HEK293 (cell line): ENCODE measurements around the gene LIMK2.
A peak's percentile ranks its signal among the peaks of the same experiment; 100 is the strongest.

Experiments used
- CTCF ChIA-PET: fragments of 350-600 bp; formaldehyde crosslinking; extraction: SDS; loops from one replicate; lab custom pipeline; 2021; ENCODE audit warnings: antibody characterized with exemption; lab: Yijun Ruan, JAX
- POLR2A ChIA-PET: fragments of 300-600 bp; formaldehyde crosslinking; extraction: SDS; loops from one replicate; lab custom pipeline; 2020; ENCODE audit warnings: antibody characterized with exemption, inconsistent platforms; lab: Yijun Ruan, JAX
- H3K27ac ChIP-seq: fragments of 200-500 bp; sonication (Bioruptor generic); 2 replicates; pipeline ENCODE4 v1.5.1; 2014; ENCODE audit warnings: low read depth, low read length, control low read depth, inconsistent platforms; ENCODE audit errors: extremely low read depth
- H3K36me3 ChIP-seq, 2 experiments: fragments of 200-500 bp in 1 of 2; sonication (Bioruptor generic) in 1 of 2; 1 replicate in 1 of 2; 2 replicates in 1 of 2; pipeline ENCODE4 v1.5.1; 2014 to 2017; ENCODE audit warnings: inconsistent platforms in 2 of 2, low read length in 2 of 2; ENCODE audit not compliant: control insufficient read depth in 2 of 2, insufficient read depth in 1 of 2
- H3K4me1 ChIP-seq: fragments of 200-500 bp; sonication (Bioruptor generic); 2 replicates; pipeline ENCODE4 v1.5.1; 2014; ENCODE audit warnings: mild to moderate bottlenecking, low read length, inconsistent platforms; ENCODE audit not compliant: control insufficient read depth, insufficient read depth
- H3K4me3 ChIP-seq: 2 replicates; pipeline ENCODE4 v1.5.1; 2011; ENCODE audit warnings: low read depth, mild to moderate bottlenecking, control low read depth, low read length, moderate library complexity
- H3K9me3 ChIP-seq: fragments of 200-500 bp; sonication (Bioruptor generic); 2 replicates; pipeline ENCODE4 v1.5.1; 2014; ENCODE audit warnings: low read depth, low read length, inconsistent platforms; ENCODE audit not compliant: control insufficient read depth, insufficient read depth
- GLI4 ChIP-seq: fragments of 450-650 bp; formaldehyde crosslinking; IDR thresholded peaks from 2 replicates; pipeline ENCODE4 v1.5.1; 2016; ENCODE audit warnings: missing biosample characterization, missing genetic modification characterization
- MZF1 ChIP-seq: fragments of 450-650 bp; formaldehyde crosslinking; IDR thresholded peaks from 2 replicates; pipeline ENCODE4 v1.5.1; 2017; ENCODE audit warnings: missing biosample characterization, missing genetic modification characterization, borderline replicate concordance
- ZIC2 ChIP-seq: fragments of 450-650 bp; formaldehyde crosslinking; IDR thresholded peaks from 2 replicates; pipeline ENCODE4 v1.5.1; 2016; ENCODE audit warnings: missing biosample characterization, missing genetic modification characterization
- ZNF239 ChIP-seq: fragments of 450-650 bp; formaldehyde crosslinking; IDR thresholded peaks from 2 replicates; pipeline ENCODE4 v1.5.1; 2016; ENCODE audit warnings: missing biosample characterization, missing genetic modification characterization
- ZNF341 ChIP-seq: fragments of 450-650 bp; formaldehyde crosslinking; IDR thresholded peaks from 2 replicates; pipeline ENCODE4; 2016; ENCODE audit warnings: low read depth, missing biosample characterization, missing genetic modification characterization
- ZNF354C ChIP-seq: fragments of 450-650 bp; formaldehyde crosslinking; IDR thresholded peaks from 2 replicates; pipeline ENCODE4 v1.5.1; 2016; ENCODE audit warnings: missing biosample characterization, missing genetic modification characterization, low read depth, borderline replicate concordance
- ZNF433 ChIP-seq: fragments of 450-650 bp; formaldehyde crosslinking; IDR thresholded peaks from 2 replicates; pipeline ENCODE4 v1.5.1; 2016; ENCODE audit warnings: missing biosample characterization, missing genetic modification characterization, low read depth
- ZNF544 ChIP-seq: fragments of 450-650 bp; formaldehyde crosslinking; IDR thresholded peaks from 2 replicates; pipeline ENCODE4 v1.5.0; 2017; ENCODE audit warnings: missing biosample characterization, missing genetic modification characterization
- TF ChIP-seq, protein P1 (sequence below): fragments of 450-650 bp; formaldehyde crosslinking; IDR thresholded peaks from 2 replicates; pipeline ENCODE4 v1.5.1; 2016; ENCODE audit warnings: missing biosample characterization, missing genetic modification characterization, low read depth
- TF ChIP-seq, protein P2 (sequence below): fragments of 450-650 bp; formaldehyde crosslinking; conservative IDR thresholded peaks from 2 replicates; pipeline ENCODE4 v1.5.1; 2016; ENCODE audit warnings: low read depth, missing biosample characterization, missing genetic modification characterization
- TF ChIP-seq, protein P3 (sequence below): fragments of 450-650 bp; formaldehyde crosslinking; IDR thresholded peaks from 2 replicates; pipeline ENCODE4 v1.5.1; 2016; ENCODE audit warnings: missing biosample characterization, missing genetic modification characterization, borderline replicate concordance
- TF ChIP-seq, protein P4 (sequence below): fragments of 450-650 bp; formaldehyde crosslinking; IDR thresholded peaks from 2 replicates; pipeline ENCODE4 v1.5.0; 2017; ENCODE audit warnings: missing biosample characterization, missing genetic modification characterization, borderline replicate concordance
- TF ChIP-seq, protein P5 (sequence below): fragments of 450-650 bp; IDR thresholded peaks from 2 replicates; pipeline ENCODE4 v1.5.1; 2018; ENCODE audit warnings: missing biosample characterization, missing genetic modification characterization

LIMK2 gene

DNA sequence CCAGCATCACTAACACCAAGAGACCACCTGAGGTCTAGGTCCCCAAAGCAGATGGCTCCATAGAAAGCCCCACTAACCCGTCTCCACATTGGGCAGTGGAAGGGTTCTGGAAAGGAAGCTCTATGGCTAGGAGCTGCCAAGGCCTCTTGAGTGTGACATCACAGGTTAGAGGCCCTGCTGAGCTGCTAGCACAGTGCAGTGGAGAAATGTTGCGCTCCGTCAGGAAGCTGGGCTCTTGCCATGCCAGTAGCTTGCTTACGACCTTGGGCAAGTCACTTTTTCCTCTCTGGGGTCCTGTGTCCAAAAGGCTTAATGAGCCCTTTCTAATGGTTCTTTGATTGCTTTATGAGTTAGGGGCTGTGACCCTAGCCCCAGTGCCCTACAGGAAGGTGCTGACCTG lies 69.6 kb downstream of the LIMK2 start:
- H3K27ac ChIP-seq = no peak overlapping the region
- ChIA-PET CTCF (interaction anchor here (0.8 to 2.5 kb wide), 4 partner anchors 9 to 70 kb away, joined by 4 to 30 read pairs (median 6); partner anchors contain the start of genes LIMK2 and PIK3IP1), POLR2A (interaction anchor here (1.4 kb wide), 1 partner anchor 9 kb away, joined by 4 read pairs; no protein-coding TSS in a partner anchor)

DNA sequence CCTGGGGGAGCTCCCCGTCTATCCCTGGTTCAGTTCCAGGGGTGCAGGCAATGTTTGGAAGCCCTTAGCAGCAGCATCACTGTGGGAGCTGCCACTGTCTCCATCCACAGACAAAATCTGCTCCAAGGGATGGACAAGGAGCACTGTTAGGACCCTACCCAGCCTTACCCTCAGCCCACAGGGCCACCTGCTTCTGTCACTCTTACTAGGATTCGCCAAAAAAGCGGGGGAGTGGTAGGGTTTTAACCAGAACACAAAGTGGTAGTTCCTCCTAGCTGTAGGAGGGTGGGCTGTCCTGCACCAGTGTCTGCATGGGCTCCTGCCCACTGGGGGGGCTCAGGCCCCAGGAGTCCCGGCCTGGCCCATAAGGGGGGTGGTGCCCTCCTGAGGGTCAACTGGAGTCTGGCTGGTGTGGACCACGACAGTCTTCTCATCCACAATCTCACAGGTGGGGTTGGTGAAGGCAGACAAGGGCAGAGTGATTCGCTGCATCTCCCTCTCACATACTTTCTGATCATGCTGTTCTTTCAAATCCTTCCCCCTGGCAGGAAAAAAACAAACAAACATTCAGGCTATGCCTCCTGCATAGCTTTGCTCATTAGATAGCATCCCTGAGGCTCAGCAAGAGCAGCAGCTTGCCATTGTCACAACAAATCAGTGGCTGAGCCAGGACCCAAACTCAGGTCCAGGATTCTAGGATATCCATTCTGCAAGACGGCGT lies 70.8 kb downstream of the LIMK2 start:
- POLR2A ChIA-PET = interaction anchor here (0.8 to 1.4 kb wide), 2 partner anchors 8 to 30 kb away, joined by 4 to 5 read pairs; no protein-coding TSS in a partner anchor
- no peak overlapping the region for H3K27ac ChIP-seq
- no peaks in the 10 kb centered on the region for H3K4me1 ChIP-seq
- no peaks in the 10 kb centered on the region for H3K9me3 ChIP-seq
- H3K4me3 ChIP-seq = no peak overlapping the region
- CTCF ChIA-PET = interaction anchor here (0.6 to 2.5 kb wide), 5 partner anchors 8 to 71 kb away, joined by 3 to 30 read pairs (median 3); partner anchors contain the start of gene LIMK2
- peaks cover 0 to 42% of the 10 kb centered on the region in 2 experiments; a peak in 1 of 3 replicates for H3K36me3 ChIP-seq
- TF ChIP-seq, protein P1, sequence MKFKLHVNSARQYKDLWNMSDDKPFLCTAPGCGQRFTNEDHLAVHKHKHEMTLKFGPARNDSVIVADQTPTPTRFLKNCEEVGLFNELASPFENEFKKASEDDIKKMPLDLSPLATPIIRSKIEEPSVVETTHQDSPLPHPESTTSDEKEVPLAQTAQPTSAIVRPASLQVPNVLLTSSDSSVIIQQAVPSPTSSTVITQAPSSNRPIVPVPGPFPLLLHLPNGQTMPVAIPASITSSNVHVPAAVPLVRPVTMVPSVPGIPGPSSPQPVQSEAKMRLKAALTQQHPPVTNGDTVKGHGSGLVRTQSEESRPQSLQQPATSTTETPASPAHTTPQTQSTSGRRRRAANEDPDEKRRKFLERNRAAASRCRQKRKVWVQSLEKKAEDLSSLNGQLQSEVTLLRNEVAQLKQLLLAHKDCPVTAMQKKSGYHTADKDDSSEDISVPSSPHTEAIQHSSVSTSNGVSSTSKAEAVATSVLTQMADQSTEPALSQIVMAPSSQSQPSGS = no peak
- TF ChIP-seq, protein P2, sequence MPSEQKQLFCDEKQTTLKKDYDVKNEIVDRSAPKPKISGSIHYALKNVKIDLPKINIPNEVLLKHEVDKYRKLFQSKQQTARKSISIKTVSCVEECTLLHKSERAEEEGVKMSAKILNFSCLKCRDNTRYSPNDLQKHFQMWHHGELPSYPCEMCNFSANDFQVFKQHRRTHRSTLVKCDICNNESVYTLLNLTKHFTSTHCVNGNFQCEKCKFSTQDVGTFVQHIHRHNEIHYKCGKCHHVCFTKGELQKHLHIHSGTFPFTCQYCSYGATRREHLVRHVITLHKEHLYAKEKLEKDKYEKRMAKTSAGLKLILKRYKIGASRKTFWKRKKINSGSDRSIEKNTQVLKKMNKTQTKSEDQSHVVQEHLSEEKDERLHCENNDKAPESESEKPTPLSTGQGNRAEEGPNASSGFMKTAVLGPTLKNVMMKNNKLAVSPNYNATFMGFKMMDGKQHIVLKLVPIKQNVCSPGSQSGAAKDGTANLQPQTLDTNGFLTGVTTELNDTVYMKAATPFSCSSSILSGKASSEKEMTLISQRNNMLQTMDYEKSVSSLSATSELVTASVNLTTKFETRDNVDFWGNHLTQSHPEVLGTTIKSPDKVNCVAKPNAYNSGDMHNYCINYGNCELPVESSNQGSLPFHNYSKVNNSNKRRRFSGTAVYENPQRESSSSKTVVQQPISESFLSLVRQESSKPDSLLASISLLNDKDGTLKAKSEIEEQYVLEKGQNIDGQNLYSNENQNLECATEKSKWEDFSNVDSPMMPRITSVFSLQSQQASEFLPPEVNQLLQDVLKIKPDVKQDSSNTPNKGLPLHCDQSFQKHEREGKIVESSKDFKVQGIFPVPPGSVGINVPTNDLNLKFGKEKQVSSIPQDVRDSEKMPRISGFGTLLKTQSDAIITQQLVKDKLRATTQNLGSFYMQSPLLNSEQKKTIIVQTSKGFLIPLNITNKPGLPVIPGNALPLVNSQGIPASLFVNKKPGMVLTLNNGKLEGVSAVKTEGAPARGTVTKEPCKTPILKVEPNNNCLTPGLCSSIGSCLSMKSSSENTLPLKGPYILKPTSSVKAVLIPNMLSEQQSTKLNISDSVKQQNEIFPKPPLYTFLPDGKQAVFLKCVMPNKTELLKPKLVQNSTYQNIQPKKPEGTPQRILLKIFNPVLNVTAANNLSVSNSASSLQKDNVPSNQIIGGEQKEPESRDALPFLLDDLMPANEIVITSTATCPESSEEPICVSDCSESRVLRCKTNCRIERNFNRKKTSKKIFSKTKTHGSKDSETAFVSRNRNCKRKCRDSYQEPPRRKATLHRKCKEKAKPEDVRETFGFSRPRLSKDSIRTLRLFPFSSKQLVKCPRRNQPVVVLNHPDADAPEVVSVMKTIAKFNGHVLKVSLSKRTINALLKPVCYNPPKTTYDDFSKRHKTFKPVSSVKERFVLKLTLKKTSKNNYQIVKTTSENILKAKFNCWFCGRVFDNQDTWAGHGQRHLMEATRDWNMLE (tag by site-specific recombination) = no peak
- TF ChIP-seq MZF1 (tag by site-specific recombination) (no peak), ZNF433 (tag by site-specific recombination) (no peak), ZNF341 (tag by site-specific recombination) (0 out of 2 replicates have a peak, but pooled peaks have one; percentile 13), ZNF354C (no peak), ZNF544 (tag by site-specific recombination) (no peak), ZNF239 (tag by site-specific recombination) (no peak)
- TF ChIP-seq, protein P3, sequence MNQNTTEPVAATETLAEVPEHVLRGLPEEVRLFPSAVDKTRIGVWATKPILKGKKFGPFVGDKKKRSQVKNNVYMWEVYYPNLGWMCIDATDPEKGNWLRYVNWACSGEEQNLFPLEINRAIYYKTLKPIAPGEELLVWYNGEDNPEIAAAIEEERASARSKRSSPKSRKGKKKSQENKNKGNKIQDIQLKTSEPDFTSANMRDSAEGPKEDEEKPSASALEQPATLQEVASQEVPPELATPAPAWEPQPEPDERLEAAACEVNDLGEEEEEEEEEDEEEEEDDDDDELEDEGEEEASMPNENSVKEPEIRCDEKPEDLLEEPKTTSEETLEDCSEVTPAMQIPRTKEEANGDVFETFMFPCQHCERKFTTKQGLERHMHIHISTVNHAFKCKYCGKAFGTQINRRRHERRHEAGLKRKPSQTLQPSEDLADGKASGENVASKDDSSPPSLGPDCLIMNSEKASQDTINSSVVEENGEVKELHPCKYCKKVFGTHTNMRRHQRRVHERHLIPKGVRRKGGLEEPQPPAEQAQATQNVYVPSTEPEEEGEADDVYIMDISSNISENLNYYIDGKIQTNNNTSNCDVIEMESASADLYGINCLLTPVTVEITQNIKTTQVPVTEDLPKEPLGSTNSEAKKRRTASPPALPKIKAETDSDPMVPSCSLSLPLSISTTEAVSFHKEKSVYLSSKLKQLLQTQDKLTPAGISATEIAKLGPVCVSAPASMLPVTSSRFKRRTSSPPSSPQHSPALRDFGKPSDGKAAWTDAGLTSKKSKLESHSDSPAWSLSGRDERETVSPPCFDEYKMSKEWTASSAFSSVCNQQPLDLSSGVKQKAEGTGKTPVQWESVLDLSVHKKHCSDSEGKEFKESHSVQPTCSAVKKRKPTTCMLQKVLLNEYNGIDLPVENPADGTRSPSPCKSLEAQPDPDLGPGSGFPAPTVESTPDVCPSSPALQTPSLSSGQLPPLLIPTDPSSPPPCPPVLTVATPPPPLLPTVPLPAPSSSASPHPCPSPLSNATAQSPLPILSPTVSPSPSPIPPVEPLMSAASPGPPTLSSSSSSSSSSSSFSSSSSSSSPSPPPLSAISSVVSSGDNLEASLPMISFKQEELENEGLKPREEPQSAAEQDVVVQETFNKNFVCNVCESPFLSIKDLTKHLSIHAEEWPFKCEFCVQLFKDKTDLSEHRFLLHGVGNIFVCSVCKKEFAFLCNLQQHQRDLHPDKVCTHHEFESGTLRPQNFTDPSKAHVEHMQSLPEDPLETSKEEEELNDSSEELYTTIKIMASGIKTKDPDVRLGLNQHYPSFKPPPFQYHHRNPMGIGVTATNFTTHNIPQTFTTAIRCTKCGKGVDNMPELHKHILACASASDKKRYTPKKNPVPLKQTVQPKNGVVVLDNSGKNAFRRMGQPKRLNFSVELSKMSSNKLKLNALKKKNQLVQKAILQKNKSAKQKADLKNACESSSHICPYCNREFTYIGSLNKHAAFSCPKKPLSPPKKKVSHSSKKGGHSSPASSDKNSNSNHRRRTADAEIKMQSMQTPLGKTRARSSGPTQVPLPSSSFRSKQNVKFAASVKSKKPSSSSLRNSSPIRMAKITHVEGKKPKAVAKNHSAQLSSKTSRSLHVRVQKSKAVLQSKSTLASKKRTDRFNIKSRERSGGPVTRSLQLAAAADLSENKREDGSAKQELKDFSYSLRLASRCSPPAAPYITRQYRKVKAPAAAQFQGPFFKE (tag by site-specific recombination) = no peak

More for the DNA sequence above, 69.6 kb downstream of the LIMK2 start:
- Histone ChIP-seq H3K36me3 (peaks cover 0 to 51% of the 10 kb centered on the region in 2 experiments; a peak in 1 of 3 replicates), H3K9me3 (no peaks in the 10 kb centered on the region), H3K4me3 (no peak overlapping the region), H3K4me1 (no peaks in the 10 kb centered on the region)
- TF ChIP-seq, protein P4, sequence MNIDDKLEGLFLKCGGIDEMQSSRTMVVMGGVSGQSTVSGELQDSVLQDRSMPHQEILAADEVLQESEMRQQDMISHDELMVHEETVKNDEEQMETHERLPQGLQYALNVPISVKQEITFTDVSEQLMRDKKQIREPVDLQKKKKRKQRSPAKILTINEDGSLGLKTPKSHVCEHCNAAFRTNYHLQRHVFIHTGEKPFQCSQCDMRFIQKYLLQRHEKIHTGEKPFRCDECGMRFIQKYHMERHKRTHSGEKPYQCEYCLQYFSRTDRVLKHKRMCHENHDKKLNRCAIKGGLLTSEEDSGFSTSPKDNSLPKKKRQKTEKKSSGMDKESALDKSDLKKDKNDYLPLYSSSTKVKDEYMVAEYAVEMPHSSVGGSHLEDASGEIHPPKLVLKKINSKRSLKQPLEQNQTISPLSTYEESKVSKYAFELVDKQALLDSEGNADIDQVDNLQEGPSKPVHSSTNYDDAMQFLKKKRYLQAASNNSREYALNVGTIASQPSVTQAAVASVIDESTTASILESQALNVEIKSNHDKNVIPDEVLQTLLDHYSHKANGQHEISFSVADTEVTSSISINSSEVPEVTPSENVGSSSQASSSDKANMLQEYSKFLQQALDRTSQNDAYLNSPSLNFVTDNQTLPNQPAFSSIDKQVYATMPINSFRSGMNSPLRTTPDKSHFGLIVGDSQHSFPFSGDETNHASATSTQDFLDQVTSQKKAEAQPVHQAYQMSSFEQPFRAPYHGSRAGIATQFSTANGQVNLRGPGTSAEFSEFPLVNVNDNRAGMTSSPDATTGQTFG (tag by site-specific recombination) = no peak
- TF ChIP-seq ZIC2 (peak; percentile 44), GLI4 (tag by site-specific recombination) (no peak)
- TF ChIP-seq, protein P5, sequence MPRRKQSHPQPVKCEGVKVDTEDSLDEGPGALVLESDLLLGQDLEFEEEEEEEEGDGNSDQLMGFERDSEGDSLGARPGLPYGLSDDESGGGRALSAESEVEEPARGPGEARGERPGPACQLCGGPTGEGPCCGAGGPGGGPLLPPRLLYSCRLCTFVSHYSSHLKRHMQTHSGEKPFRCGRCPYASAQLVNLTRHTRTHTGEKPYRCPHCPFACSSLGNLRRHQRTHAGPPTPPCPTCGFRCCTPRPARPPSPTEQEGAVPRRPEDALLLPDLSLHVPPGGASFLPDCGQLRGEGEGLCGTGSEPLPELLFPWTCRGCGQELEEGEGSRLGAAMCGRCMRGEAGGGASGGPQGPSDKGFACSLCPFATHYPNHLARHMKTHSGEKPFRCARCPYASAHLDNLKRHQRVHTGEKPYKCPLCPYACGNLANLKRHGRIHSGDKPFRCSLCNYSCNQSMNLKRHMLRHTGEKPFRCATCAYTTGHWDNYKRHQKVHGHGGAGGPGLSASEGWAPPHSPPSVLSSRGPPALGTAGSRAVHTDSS (tag by site-specific recombination) = no peak
- TF ChIP-seq, all 188 proteins: peak for 1
